ENCODE results near the gene FAM83F.

FAM83F gene

DNA sequence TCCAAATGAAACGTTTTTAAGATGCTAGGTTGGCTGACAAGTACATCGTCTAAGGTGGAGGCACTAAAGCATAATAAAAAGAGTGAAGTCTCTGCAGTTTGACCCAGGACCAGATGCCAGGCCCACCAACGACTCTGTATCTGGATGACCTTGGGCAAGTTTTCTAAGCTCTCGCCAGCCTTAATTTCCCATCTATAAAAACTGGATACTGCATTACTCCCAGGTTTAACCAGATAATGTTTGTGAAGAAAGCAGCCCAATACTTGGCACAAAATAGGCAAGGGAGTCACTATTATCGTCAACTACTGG lies 49.0 kb downstream of the FAM83F start:
- intact Hi-C loops (cut with DNase I) = loop anchor here (10.0 kb wide), 1 partner anchor 301 kb away; the partner anchor contains the start of gene ADSL
- DNase-seq = no peak

DNA sequence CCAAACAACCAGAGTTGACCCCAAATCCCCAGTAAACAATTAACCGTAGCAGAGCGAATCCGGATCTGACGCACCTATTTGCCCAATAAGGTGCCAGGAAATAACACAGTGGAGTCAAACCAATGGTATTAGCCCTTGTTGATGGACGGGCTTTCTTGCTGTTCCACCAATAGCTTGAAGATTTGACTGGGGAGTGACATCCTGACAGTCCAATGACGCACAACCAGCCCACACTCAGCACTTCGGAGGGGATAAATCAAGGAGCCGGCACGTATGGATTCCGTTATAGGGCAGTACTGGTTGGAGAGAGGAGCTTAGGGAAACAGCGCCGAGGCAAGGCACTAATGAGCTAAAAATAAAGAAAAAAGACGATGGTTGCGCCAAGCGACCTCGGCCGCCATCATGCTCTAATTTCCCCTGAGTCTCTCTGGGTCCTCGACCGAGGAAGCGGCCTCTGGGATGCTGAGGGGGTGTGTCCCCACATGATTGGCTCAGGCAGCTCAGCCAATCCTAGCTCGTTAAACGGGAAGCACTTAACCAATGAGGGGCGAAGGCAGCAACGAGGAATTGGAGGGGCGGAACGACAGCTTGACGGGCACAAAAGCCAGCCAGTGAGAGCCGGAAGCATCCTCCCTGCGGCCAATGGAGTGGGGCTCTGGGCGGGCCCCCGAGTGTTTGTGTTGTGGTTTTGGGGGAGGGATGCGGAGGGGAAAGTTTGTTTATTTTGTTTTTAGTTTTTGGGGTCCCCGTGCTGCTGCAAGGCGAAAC lies 49.5 kb downstream of the FAM83F start:
- peak; percentile 95 to 99 (median 98) for DNase-seq
- intact Hi-C loops (cut with DNase I) = loop anchor here (10.0 kb wide), 1 partner anchor 301 kb away; the partner anchor contains the start of gene ADSL

DNA sequence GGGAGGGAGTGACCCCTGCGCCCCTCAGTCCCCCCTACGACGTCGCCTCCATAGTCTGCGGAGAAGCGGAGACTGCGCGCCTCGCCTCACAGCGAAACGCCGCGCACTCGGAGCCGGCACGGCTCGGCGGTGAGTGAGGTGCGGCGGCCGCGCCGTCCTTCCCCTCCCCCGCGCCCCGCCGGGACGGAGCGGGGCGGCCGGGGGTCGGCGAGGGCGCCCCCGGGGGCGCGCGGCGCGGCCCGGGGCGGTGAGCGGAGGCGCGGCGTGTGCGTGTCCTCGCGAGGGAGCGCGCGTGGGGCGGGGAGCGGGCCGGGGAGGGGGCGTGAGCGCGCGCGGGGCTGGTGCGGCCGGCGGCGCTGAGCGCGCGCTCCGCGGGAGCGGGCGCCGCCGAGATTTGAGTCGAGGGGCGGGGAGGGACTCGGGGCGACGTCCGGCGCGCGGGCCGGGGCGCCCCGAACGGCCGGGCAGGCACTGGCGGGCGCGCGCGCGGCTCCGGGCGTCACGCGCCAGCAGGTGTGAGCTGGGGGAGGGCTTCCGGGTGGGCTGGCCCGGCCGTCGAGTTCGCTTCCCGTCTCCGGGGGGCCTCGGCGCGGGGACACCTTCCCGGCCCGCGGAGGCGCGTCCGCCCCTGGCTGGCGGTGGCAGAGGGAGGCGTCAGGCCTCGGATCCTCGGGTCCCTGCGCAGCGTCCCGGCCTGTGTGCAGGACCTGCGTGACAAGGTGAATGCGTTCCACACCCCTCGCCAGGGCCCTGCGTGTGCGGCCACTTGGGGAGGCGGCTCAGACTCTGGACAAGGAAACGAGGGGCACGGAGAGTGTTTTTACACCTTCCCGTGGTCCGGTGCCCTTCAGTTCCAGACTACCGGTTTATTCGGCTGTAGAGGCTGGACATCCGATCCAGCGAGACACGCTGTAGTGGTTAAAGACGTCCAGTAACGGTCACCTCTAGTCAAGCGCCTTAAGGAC lies 50.4 kb downstream of the FAM83F start:
- DNase-seq = peak in 38 of 42 donors; percentile 26 to 78 (median 61)
- intact Hi-C loops (cut with DNase I) = loop anchor here (5.0 to 10.0 kb wide), 2 partner anchors 132 to 300 kb away; partner anchors contain the start of genes ADSL and TNRC6B

DNA sequence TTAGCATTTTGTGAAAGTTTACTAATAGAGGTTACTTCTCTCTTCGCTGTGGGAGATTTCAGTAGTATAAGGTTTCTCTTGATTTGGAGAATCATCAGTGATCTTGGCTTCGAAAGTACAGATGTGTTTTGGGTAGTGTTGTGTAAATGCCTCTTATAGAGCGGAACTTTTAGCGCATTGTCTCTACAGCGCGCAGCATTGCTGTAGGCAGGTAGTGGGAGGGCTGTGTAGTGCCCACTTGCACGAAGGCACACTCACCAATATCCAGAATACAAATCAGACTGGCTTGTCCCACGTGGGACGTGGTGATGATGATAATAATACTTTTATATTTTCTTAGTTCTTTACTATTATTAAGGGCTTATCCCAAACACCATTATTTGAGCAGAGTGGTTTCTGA lies 51.4 kb downstream of the FAM83F start:
- intact Hi-C loops (cut with DNase I) = loop anchor here (5.0 to 10.0 kb wide), 2 partner anchors 131 to 299 kb away; partner anchors contain the start of genes ADSL and TNRC6B

DNA sequence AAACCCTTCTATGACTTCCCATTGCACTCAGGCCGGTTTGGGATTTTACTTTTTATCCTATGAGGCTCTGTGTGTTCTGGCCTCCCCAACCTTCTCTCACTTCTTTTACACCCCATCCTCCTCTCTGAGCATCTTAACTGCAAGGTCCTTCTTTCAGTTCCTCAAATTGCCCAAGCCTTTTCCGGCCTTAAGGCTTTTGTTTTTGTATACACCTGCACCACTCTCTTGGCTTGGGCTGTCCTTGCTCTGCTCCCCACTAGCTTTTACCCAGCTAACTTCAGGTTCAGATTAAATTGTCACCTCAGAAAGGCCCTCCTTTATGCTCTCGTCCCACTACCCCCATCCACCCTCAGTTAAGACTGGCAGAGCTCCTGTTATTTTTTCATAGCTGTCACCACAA lies 55.5 kb downstream of the FAM83F start:
- intact Hi-C loops (cut with DNase I) = no loop called here
- peak in 1 of 42 donors; percentile 28 for DNase-seq

More for the DNA sequence above, 51.4 kb downstream of the FAM83F start:
- DNase-seq = peak in 1 of 42 donors; percentile 22

DNA sequence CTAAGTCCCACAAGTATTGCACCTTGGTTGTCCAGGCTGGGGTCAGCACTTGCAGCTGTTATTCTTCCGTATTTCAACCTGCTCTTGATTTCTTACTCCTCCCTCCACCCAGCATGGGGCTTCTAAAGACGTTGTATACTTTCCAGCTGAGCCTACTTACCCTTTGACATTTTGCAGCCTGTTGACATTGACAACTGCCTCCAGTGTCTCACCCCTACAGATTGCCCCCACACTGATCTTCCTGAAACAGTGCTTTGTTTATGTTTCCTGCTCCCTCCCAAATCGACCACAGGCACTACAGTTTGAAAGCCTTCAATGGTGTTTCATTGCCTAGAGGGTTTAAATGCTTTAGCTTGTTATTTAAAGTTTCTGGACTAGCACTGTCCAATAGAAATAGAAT lies 56.6 kb downstream of the FAM83F start:
- peak in 2 of 42 donors; percentile 28 to 44 for DNase-seq
- intact Hi-C loops (cut with DNase I) = no loop called here

DNA sequence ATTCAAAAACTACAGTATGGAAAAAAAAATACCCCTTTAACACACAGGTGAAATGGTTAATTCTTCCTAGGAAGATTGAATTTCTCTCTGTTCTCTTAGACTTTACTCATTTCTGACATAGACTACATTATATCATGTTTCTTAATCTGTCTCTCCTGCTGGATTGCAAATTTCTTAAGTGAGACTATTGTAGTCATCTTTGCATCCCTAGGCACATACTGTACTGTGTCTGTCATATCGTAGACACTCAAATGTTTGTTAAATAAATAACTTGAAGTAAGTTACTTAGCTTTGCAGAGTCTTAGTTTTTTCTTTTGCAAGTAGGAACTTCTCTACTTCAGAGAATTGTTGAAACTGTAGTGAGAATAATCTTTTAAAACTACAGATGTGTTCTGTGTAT lies 58.7 kb downstream of the FAM83F start:
- intact Hi-C loops (cut with DNase I) = no loop called here

DNA sequence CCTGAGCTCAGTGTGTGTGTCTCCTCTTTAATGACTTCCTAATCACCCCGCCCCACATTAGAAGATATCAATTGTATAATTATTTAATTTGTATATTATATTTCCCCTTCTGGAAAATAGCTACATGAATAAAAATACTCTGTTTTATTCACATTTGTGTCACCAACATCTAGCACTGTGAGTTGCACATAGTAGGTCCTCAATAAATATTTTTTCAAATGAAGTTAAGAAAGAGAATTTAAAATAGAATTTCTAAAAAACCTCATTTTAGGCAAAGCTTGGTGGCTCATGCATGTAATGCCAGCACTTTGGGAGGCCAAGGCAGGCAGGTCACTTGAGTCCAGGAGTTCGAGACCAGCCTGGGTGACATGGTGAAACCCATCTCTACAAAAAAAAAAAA lies 59.7 kb downstream of the FAM83F start:
- DNase-seq = peak in 1 of 42 donors; percentile 12
- intact Hi-C loops (cut with DNase I) = no loop called here

More for the DNA sequence above, 58.7 kb downstream of the FAM83F start:
- no peak for DNase-seq

DNA sequence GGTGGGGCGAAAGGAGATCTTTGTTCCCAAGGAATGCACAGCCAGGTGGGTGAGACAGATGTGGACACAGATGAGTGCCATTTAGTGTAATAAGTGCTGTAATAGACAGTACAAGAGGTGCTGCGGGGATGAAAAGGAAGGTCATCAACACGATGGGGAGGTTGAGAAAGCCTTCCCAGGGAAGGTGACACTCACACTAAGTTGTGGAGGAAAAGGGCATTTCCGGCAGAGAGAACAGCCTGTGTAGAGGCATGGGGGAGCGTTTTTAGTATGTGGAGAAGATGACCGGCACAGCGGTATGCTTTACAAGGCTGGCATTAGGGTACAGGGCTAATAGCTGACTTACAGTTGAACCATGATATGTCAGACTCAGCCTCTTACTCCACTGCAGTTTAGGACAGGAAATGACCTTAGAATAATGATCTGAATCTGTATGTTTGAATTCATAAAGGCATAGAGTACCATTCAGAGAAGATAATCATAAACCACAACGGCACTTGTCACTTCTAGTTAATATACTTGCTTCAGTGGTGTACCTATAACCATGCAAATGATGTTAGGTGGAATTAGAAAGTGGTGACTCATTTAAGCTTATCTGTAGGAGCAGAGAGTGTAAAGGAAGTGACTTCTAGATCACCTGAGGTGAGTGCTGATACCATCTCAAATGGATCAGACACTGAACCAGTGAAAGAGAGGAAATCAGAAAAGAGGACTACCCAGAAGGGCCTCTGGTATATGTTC lies 60.6 kb downstream of the FAM83F start:
- intact Hi-C loops (cut with DNase I) = no loop called here

DNA sequence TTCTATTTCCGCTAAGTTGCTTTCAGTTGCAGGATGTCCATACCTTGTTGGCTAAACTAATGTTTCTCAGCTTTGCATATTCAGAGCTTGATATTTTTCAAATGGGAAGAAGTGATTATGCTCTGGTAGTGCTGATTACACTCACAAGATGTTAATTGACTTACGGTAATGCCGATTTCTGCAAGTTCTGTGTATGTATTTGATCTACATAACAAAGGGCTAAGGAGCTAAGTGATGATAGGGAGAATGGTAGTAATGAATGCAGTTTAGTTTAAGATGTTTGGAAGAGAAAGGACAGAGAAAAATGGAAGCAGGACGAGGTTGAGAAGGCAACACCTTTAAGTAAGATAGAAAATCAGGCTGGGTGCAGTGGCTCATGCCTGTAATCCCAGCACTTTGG lies 61.4 kb downstream of the FAM83F start:
- intact Hi-C loops (cut with DNase I) = no loop called here
- DNase-seq = no peak

More for the DNA sequence above, 60.6 kb downstream of the FAM83F start:
- peak in 1 of 42 donors; percentile 26 for DNase-seq

DNA sequence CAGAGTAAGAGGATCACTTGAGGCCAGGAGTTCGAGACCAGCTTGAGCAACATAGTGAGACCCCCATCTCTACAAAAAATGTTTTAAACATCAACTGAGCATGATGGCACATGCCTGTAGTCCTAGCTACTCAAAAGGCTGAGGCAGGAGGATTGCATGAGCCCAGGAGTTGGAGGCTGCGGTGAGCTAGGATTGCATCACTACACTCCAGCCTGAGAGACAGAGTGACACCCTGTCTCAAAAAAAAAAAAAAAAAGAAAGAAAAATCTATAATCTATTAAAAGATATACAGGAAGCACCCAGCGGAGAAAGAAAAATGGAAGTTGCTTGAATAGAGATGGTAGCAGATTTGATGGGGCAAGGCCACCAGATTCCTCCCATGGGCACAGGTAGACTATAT lies 61.8 kb downstream of the FAM83F start:
- no peak for DNase-seq
- intact Hi-C loops (cut with DNase I) = no loop called here

DNA sequence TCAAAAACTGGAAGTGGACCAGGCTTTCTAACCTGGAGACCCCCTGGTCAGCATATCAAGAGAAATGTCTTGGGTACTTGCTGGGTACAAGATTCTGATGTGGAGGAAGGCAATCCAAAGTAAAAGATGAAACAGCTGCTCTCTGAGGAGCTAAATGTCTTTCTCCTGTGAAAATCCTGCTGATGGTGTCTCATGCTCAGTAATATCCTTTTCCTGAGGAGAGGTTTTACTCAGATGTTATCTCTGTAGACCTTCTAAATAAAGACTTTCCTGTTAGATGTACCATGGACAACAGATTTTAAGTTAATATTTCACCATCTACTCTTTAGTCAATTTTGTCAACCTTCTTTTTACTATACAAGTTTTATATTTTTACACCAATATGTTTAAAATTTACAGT lies 62.9 kb downstream of the FAM83F start:
- intact Hi-C loops (cut with DNase I) = no loop called here
- DNase-seq = no peak

DNA sequence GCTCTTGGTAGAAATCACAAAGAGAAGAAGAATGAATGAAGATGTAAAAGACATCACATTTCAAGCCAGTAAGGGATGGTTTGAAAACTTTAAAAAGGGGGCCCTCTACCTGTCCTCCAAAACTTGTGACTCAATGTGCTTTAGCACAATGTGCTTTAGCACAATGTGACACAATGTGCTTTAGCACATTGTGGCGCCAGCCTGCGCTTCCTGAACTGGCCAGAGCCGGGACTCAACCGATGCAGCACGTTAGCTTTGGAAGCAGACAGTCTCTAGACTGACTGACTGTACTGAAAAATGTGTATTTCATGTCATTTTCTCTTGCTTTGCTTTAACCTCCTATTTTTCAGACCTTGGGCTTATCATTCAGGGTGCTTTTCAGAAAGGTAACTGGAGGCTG lies 63.5 kb downstream of the FAM83F start:
- intact Hi-C loops (cut with DNase I) = no loop called here
- DNase-seq = no peak

DNA sequence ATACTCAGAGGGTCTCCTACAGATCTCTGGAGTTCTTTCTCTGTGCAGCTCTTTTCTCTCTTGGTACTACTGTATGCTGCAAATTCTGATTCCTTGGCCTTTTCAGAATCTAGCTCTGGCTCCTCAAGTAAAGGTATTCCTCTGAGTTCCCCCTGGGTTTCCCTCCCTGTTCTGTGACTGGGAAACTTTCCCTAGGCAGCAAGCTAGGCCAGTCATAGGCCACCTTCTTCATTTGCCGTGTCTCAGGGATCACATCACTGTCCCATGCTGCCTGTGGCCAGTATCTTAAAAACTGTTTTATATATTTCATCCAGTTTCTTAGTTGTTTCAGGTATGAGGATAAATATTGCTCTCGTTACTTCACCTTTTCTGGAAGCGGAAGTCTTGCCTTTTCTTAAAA lies 71.2 kb downstream of the FAM83F start:
- no peak for DNase-seq
- intact Hi-C loops (cut with DNase I) = no loop called here

DNA sequence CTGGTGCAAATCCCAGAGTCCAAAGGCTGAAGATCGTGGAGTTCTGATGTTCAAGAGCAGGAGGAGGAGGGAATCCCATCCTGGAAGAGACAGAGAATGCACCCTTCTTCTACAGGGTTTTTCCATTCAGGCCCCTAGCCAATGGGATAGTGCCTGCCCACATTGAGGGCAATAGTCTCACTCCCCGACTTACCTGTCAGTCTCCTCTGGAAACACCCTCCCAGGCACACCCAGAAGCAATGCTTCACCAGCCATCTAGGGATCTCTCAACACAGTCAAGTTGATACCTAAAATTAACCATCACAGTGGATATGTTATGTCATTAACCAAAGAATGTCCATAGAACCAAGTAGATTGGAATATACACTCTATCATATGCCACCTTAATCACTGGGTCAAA lies 72.9 kb downstream of the FAM83F start:
- no peak for DNase-seq
- intact Hi-C loops (cut with DNase I) = no loop called here

DNA sequence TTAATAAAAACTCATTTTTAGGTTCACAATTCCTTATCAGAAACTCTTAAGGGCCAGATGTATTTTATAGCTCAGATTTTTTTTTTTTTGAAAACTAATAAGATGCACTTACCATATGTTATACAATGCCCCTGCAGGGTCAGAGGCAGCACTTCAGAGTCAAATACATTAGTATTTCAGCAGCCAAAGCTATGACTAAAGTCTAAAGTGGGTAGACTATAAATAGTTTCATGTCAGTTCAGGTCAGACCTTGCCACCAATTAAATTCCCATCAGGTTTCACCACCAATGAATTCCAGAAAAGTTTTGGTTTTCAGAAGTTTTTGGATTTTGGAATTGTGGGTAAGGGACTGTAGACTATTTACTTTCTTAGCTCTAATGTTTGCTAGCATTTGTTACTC lies 75.9 kb downstream of the FAM83F start:
- DNase-seq = no peak
- intact Hi-C loops (cut with DNase I) = no loop called here

DNA sequence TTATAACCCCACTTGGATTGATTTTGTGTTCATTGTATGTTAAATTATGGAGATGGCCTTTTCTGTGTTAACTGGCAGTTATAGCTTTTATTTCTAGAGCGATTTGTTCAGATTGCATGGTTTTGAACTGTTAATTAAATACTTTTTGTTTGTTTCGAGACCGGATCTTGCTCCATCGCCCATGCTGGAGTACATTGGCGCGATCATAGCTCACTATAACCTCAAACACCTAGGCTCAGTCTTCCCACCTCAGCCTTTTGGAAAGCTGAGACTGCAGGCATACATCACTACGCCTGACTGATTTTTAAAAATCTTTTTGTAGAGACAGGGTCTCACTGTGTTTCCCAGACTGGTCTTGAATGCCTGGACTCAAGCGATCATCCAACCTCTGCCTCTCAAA lies 77.0 kb downstream of the FAM83F start:
- DNase-seq = no peak
- intact Hi-C loops (cut with DNase I) = no loop called here

DNA sequence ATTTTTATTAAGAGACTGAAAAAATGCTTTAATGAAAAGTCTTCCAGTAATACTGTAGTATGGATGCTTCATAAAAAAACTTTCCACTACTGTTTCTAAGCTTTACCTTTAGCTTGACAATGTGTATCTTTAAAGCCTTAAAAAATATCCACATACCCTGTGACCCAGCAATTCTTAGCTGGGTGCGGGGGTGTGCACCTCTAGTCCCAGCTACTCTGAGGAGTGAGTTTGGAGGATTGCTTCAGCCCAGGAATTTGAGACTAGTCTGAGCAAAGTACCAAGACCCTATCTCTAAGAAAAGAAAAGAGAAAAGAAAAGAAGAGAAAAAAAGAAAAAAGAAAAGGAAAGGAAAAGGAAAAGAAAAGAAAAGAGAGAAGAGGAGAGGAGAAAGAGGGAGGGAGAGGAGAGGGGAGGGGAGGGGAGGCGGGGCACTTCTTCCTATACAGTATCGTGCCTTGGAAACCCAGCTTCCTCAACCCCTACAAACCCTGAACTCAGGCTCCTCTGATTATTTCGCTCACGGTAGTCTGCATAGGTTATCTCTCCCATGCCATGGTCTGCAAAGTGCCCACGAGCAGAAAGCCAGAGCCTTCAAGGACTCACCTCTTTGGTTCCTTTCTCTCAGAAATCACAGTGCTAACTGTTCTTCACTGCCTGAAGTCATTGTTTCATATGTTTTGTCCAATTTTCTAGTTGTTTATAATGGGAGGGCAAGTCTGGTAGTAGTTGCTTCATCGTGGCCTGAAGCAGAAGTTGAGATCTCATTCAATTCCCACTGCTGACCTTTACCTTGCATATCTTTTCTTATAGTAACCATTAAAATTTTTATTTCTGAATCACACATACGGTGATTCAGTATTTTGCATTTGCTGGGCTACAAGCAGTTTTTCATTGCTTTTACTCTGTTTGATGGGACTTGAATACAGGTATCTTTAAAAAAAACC lies 82.2 kb downstream of the FAM83F start:
- intact Hi-C loops (cut with DNase I) = no loop called here
- DNase-seq = no peak

All from head of caudate nucleus (tissue), 42 donors.